Natural killer cell (primary cell): ENCODE results near the gene PTPN5. TPM values are rescaled to one million over a fixed set of nuclear protein-coding genes. Genes with fewer than 3 reads are reported as not detected.

ENCODE experiments used
- ATAC-seq, 3 donors: fragments of 150-1000 bp in 2 of 3; fragments of 200-7000 bp in 1 of 3; cut with Tn5 transposase; 1 replicate in 1 of 3; 2 replicates in 2 of 3; pipeline ENCODE4 v1.10.0; 2021; ENCODE audit warnings: mild to moderate bottlenecking in 2 of 3, moderate library complexity in 2 of 3
- DNase-seq, 2 donors: peaks; one replicate each; pipeline versions ENCODE4 v3.0.0 to v3.0.0-alpha.2; 2013 to 2021; ENCODE audit warnings: mixed read lengths in 1 of 2
- H3K27ac ChIP-seq: one replicate; pipeline ENCODE4 v1.5.1; 2013; ENCODE audit warnings: mild to moderate bottlenecking, low read length
- H3K27me3 ChIP-seq: one replicate; pipeline ENCODE4 v1.6.1; 2013; ENCODE audit warnings: low read length; ENCODE audit not compliant: control insufficient read depth, insufficient read depth
- H3K36me3 ChIP-seq: one replicate; pipeline ENCODE4 v1.6.1; 2013; ENCODE audit warnings: low read length; ENCODE audit not compliant: control insufficient read depth, insufficient read depth
- H3K4me1 ChIP-seq: one replicate; pipeline ENCODE4 v1.6.1; 2013; ENCODE audit warnings: low read length; ENCODE audit not compliant: control insufficient read depth, insufficient read depth
- H3K4me3 ChIP-seq: one replicate; pipeline ENCODE4 v1.5.1; 2013; ENCODE audit warnings: low read length
- H3K9me3 ChIP-seq: one replicate; pipeline ENCODE4 v1.6.1; 2013; ENCODE audit warnings: low read length; ENCODE audit not compliant: control insufficient read depth, insufficient read depth
- H3K27ac Mint-ChIP-seq, 2 donors: one replicate each; pipeline ENCODE4 v1.8.0; 2022; ENCODE audit warnings: mild to moderate bottlenecking in 2 of 2, mixed read lengths in 2 of 2, moderate library complexity in 1 of 2
- H3K27me3 Mint-ChIP-seq, 2 donors: one replicate each; pipeline ENCODE4 v1.8.0; 2022; ENCODE audit warnings: low read depth in 2 of 2, mixed read lengths in 2 of 2
- H3K36me3 Mint-ChIP-seq: one replicate; pipeline ENCODE4 v1.8.0; 2022; ENCODE audit warnings: mixed read lengths
- H3K4me1 Mint-ChIP-seq, 2 donors: one replicate each; pipeline ENCODE4 v1.8.0; 2022; ENCODE audit warnings: mixed read lengths in 2 of 2
- H3K4me3 Mint-ChIP-seq: one replicate; pipeline ENCODE4 v1.8.0; 2022; ENCODE audit warnings: mild to moderate bottlenecking, moderate library complexity, mixed read lengths
- H3K9me3 Mint-ChIP-seq, 2 donors: one replicate each; pipeline ENCODE4 v1.8.0; 2022; ENCODE audit warnings: mixed read lengths in 2 of 2
- CTCF ChIP-seq: fragments of 200-600 bp; IDR thresholded peaks from one replicate; pipeline ENCODE4 v1.8.0; 2022; ENCODE audit warnings: antibody characterized with exemption
- WGBS: methylation state at CpG from one replicate; pipeline ENCODE4 v1.1.7; 2013; ENCODE audit warnings: missing lambda C conversion rate; ENCODE audit not compliant: insufficient coverage; 5-methylcytosine and 5-hydroxymethylcytosine counted together
- intact Hi-C: fragments of 100-400 bp; cut with micrococcal nuclease; formaldehyde crosslinking; loops from one replicate; pipeline ENCODE4 v1.14.2; 2022
- total RNA-seq, 4 donors: library from RNA; stranded (reverse); fragments of 120-200 nt in 1 of 4; gene quantifications; one replicate each; pipeline versions ENCODE4 v1.2.3 to v1.2.4, GENCODE V29; 2013 to 2022

Gene PTPN5
- total RNA-seq, 3 donors from 2014 or later (not counting 1 experiment from before 2014, with no cell fraction given): not detected

DNA sequence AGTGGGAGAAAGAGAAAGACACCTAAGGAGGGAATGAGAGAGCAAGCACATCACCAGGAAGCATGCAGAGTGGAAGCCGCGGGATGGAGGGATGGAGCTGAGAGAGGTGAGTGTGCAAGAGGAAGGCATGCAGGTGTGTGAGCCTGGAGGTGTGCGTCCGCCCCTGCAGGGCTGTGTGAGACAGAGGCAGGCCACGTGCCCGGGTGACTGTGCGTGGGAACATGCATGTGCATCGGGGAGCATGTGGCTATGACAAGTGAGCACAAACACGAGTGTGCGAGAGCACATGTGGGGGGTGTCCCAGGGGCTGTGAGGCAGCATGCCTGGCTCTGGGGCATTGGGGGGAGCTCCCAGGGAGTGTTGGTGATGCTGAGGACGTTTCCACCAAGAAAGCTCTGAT lies 29.9 kb downstream of the PTPN5 start:
- Histone ChIP-seq H3K36me3 (no peaks in the 10 kb centered on the region), H3K27ac (no peak overlapping the region), H3K9me3 (no peaks in the 10 kb centered on the region), H3K27me3 (no peaks in the 10 kb centered on the region), H3K4me3 (no peak overlapping the region), H3K4me1 (no peaks in the 10 kb centered on the region)
- no peak for ATAC-seq
- Mint-ChIP-seq H3K27ac (no peak overlapping the region), H3K36me3 (no peaks in the 10 kb centered on the region), H3K4me3 (no peak overlapping the region), H3K9me3 (no peaks in the 10 kb centered on the region), H3K4me1 (no peaks in the 10 kb centered on the region), H3K27me3 (peaks cover 0 to 10% of the 10 kb centered on the region in 2 donors)
- no peak for DNase-seq
- intact Hi-C loops: loop anchor here (10.0 kb wide), 1 partner anchor 217 kb away; no protein-coding TSS in a partner anchor
- TF ChIP-seq CTCF: no peak
- 85% methylated on average over 11 of the region's 11 CpGs for WGBS

- H3K9me3 Mint-ChIP-seq: no peaks in the 10 kb centered on the region
- no peaks in the 10 kb centered on the region for H3K36me3 Mint-ChIP-seq
- H3K4me1 Mint-ChIP-seq: no peaks in the 10 kb centered on the region
- H3K4me3 Mint-ChIP-seq: no peak overlapping the region
- H3K27ac Mint-ChIP-seq: no peak overlapping the region
- intact Hi-C loops: loop anchor here (10.0 kb wide), 1 partner anchor 216 kb away; no protein-coding TSS in a partner anchor
- Histone ChIP-seq H3K27ac (no peak overlapping the region), H3K4me1 (no peaks in the 10 kb centered on the region), H3K4me3 (no peak overlapping the region), H3K27me3 (no peaks in the 10 kb centered on the region), H3K36me3 (no peaks in the 10 kb centered on the region), H3K9me3 (no peaks in the 10 kb centered on the region)
- 84% methylated on average over 3 of the region's 3 CpGs for WGBS
- no peak for ATAC-seq
- no peak for DNase-seq
- H3K27me3 Mint-ChIP-seq: peaks cover 0 to 10% of the 10 kb centered on the region in 2 donors
- no peak for TF ChIP-seq CTCF
These were observed 30.5 kb downstream of the PTPN5 start for GRCh38 chr11:18761144-18761543.

DNA sequence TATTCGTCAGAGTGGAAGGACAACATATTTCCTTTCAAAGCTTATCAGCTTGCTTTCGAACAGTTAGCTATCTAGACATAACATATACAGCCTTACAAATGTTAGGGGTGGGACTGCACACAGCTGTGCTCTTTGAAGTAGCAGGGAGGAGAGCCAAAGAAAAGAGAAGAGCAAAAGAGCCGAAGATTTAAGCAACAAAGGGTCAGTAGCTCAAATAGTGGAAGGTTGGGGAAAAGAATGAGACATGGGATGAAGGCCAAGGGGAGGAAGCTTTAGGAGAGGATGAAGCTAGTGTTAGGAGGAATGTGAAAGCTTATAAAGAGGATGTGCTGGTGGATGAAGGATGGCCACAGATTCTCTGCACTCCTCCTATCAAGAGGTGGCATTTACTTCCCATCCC lies 33.8 kb downstream of the PTPN5 start:
- Histone ChIP-seq H3K4me3 (no peak overlapping the region), H3K27ac (no peak overlapping the region), H3K4me1 (no peaks in the 10 kb centered on the region), H3K36me3 (no peaks in the 10 kb centered on the region), H3K27me3 (no peaks in the 10 kb centered on the region), H3K9me3 (no peaks in the 10 kb centered on the region)
- Mint-ChIP-seq H3K4me3 (no peak overlapping the region), H3K36me3 (no peaks in the 10 kb centered on the region), H3K27me3 (peaks cover 0 to 8% of the 10 kb centered on the region in 2 donors), H3K27ac (no peak overlapping the region), H3K4me1 (no peaks in the 10 kb centered on the region), H3K9me3 (no peaks in the 10 kb centered on the region)
- no peak for TF ChIP-seq CTCF
- ATAC-seq (no peak), DNase-seq (no peak)
- intact Hi-C loops: no loop called here
- 88% methylated on average over 3 of the region's 3 CpGs for WGBS

GRCh38 chr11:18756889-18757288 lies 34.7 kb downstream of the PTPN5 start:
- WGBS: no CpG with 5 or more reads among the region's 2 CpGs
- DNase-seq (no peak), ATAC-seq (no peak)
- H3K27ac ChIP-seq: no peak overlapping the region
- H3K4me3 Mint-ChIP-seq: no peak overlapping the region
- H3K4me1 ChIP-seq: no peaks in the 10 kb centered on the region
- peaks cover 0 to 8% of the 10 kb centered on the region in 2 donors for H3K27me3 Mint-ChIP-seq
- intact Hi-C loops: no loop called here
- H3K36me3 ChIP-seq: no peaks in the 10 kb centered on the region
- H3K36me3 Mint-ChIP-seq: no peaks in the 10 kb centered on the region
- H3K4me1 Mint-ChIP-seq: no peaks in the 10 kb centered on the region
- H3K9me3 Mint-ChIP-seq: no peaks in the 10 kb centered on the region
- no peak for TF ChIP-seq CTCF
- H3K9me3 ChIP-seq: no peaks in the 10 kb centered on the region
- H3K27me3 ChIP-seq: no peaks in the 10 kb centered on the region
- no peak overlapping the region for H3K27ac Mint-ChIP-seq
- H3K4me3 ChIP-seq: no peak overlapping the region
